ENCODE measurements around the gene NEXMIF.
"Not testable (repeated sequence)": the region's sequence is repeated elsewhere in the genome, so short reads cannot be mapped to it uniquely, and the experiment has no call there.

NEXMIF gene

GRCh38 chrX:74925225-74926088 is at the start of gene NEXMIF:
NEXMIF (minus strand) TSS chrX:74925452.
- peak within 1 kb of the TSS; percentile 52 to 60 for H3K4me3 ChIP-seq (ENCODE audit: low read depth in 1 of 2, low read length in 2 of 2)
- no peaks in the 10 kb centered on the region for H3K4me1 ChIP-seq (ENCODE audit: control insufficient read depth in 1 of 2, insufficient read depth in 2 of 2, low read length in 2 of 2)
- no peaks in the 10 kb centered on the region for H3K9me3 ChIP-seq (ENCODE audit: control insufficient read depth in 1 of 2, low read length in 2 of 2)
- no peak within 1 kb of the TSS for H3K9ac ChIP-seq (ENCODE audit: low read depth in 1 of 2, low read length in 2 of 2)
- H3K27me3 ChIP-seq (ENCODE audit: control insufficient read depth in 1 of 2, insufficient read depth in 2 of 2, low read length in 2 of 2): no peaks in the 10 kb centered on the region
- H3K27ac ChIP-seq (ENCODE audit: low read depth, low read length): no peak within 1 kb of the TSS
- H3K36me3 ChIP-seq (ENCODE audit: control insufficient read depth in 1 of 2, insufficient read depth in 2 of 2, low read length in 2 of 2): no peaks in the 10 kb centered on the region

GRCh38 chrX:74961962-74962361 is 36.7 kb upstream of the NEXMIF start:
- not testable (repeated sequence) for H3K27ac ChIP-seq (ENCODE audit: low read depth, low read length); H3K27me3 ChIP-seq (ENCODE audit: control insufficient read depth in 1 of 2, insufficient read depth in 2 of 2, low read length in 2 of 2); H3K9ac ChIP-seq (ENCODE audit: low read depth in 1 of 2, low read length in 2 of 2); H3K9me3 ChIP-seq (ENCODE audit: control insufficient read depth in 1 of 2, low read length in 2 of 2); H3K4me1 ChIP-seq (ENCODE audit: control insufficient read depth in 1 of 2, insufficient read depth in 2 of 2, low read length in 2 of 2); H3K36me3 ChIP-seq (ENCODE audit: control insufficient read depth in 1 of 2, insufficient read depth in 2 of 2, low read length in 2 of 2); H3K4me3 ChIP-seq (ENCODE audit: low read depth in 1 of 2, low read length in 2 of 2)

- H3K9me3 ChIP-seq (ENCODE audit: control insufficient read depth in 1 of 2, low read length in 2 of 2): no peaks in the 10 kb centered on the region
- no peak overlapping the region for H3K4me3 ChIP-seq (ENCODE audit: low read depth in 1 of 2, low read length in 2 of 2)
- H3K27ac ChIP-seq (ENCODE audit: low read depth, low read length): no peak overlapping the region
- no peaks in the 10 kb centered on the region for H3K4me1 ChIP-seq (ENCODE audit: control insufficient read depth in 1 of 2, insufficient read depth in 2 of 2, low read length in 2 of 2)
- no peak overlapping the region for H3K9ac ChIP-seq (ENCODE audit: low read depth in 1 of 2, low read length in 2 of 2)
- H3K27me3 ChIP-seq (ENCODE audit: control insufficient read depth in 1 of 2, insufficient read depth in 2 of 2, low read length in 2 of 2): no peaks in the 10 kb centered on the region
- no peaks in the 10 kb centered on the region for H3K36me3 ChIP-seq (ENCODE audit: control insufficient read depth in 1 of 2, insufficient read depth in 2 of 2, low read length in 2 of 2)
Measured at GRCh38 chrX:74949717-74950116, 24.5 kb upstream of the NEXMIF start.

- Histone ChIP-seq H3K4me3 (ENCODE audit: low read depth in 1 of 2, low read length in 2 of 2) (no peak overlapping the region), H3K27ac (ENCODE audit: low read depth, low read length) (no peak overlapping the region), H3K9ac (ENCODE audit: low read depth in 1 of 2, low read length in 2 of 2) (no peak overlapping the region), H3K36me3 (ENCODE audit: control insufficient read depth in 1 of 2, insufficient read depth in 2 of 2, low read length in 2 of 2) (no peaks in the 10 kb centered on the region), H3K9me3 (ENCODE audit: control insufficient read depth in 1 of 2, low read length in 2 of 2) (no peaks in the 10 kb centered on the region), H3K4me1 (ENCODE audit: control insufficient read depth in 1 of 2, insufficient read depth in 2 of 2, low read length in 2 of 2) (no peaks in the 10 kb centered on the region), H3K27me3 (ENCODE audit: control insufficient read depth in 1 of 2, insufficient read depth in 2 of 2, low read length in 2 of 2) (no peaks in the 10 kb centered on the region)
Measured at GRCh38 chrX:74940414-74940813, 15.2 kb upstream of the NEXMIF start.

- no peaks in the 10 kb centered on the region for H3K4me1 ChIP-seq (ENCODE audit: control insufficient read depth in 1 of 2, insufficient read depth in 2 of 2, low read length in 2 of 2)
- H3K9me3 ChIP-seq (ENCODE audit: control insufficient read depth in 1 of 2, low read length in 2 of 2): no peaks in the 10 kb centered on the region
- no peak overlapping the region for H3K9ac ChIP-seq (ENCODE audit: low read depth in 1 of 2, low read length in 2 of 2)
- H3K27me3 ChIP-seq (ENCODE audit: control insufficient read depth in 1 of 2, insufficient read depth in 2 of 2, low read length in 2 of 2): no peaks in the 10 kb centered on the region
- no peak overlapping the region for H3K27ac ChIP-seq (ENCODE audit: low read depth, low read length)
- H3K36me3 ChIP-seq (ENCODE audit: control insufficient read depth in 1 of 2, insufficient read depth in 2 of 2, low read length in 2 of 2): no peaks in the 10 kb centered on the region
- no peak overlapping the region for H3K4me3 ChIP-seq (ENCODE audit: low read depth in 1 of 2, low read length in 2 of 2)
Measured at GRCh38 chrX:74931214-74931613, 6.0 kb upstream of the NEXMIF start.

GRCh38 chrX:74924449-74925224 is 615 bp downstream of the NEXMIF start:
- Histone ChIP-seq H3K9ac (ENCODE audit: low read depth in 1 of 2, low read length in 2 of 2) (no peak overlapping the region), H3K27me3 (ENCODE audit: control insufficient read depth in 1 of 2, insufficient read depth in 2 of 2, low read length in 2 of 2) (no peaks in the 10 kb centered on the region), H3K4me3 (ENCODE audit: low read depth in 1 of 2, low read length in 2 of 2) (peak overlapping the region; percentile 52 to 60), H3K4me1 (ENCODE audit: control insufficient read depth in 1 of 2, insufficient read depth in 2 of 2, low read length in 2 of 2) (no peaks in the 10 kb centered on the region), H3K9me3 (ENCODE audit: control insufficient read depth in 1 of 2, low read length in 2 of 2) (no peaks in the 10 kb centered on the region), H3K36me3 (ENCODE audit: control insufficient read depth in 1 of 2, insufficient read depth in 2 of 2, low read length in 2 of 2) (no peaks in the 10 kb centered on the region), H3K27ac (ENCODE audit: low read depth, low read length) (no peak overlapping the region)

- Histone ChIP-seq H3K36me3 (ENCODE audit: control insufficient read depth in 1 of 2, insufficient read depth in 2 of 2, low read length in 2 of 2) (no peaks in the 10 kb centered on the region), H3K9ac (ENCODE audit: low read depth in 1 of 2, low read length in 2 of 2) (no peak overlapping the region), H3K27me3 (ENCODE audit: control insufficient read depth in 1 of 2, insufficient read depth in 2 of 2, low read length in 2 of 2) (no peaks in the 10 kb centered on the region), H3K4me3 (ENCODE audit: low read depth in 1 of 2, low read length in 2 of 2) (peak overlapping the region; percentile 52 to 60), H3K9me3 (ENCODE audit: control insufficient read depth in 1 of 2, low read length in 2 of 2) (no peaks in the 10 kb centered on the region), H3K4me1 (ENCODE audit: control insufficient read depth in 1 of 2, insufficient read depth in 2 of 2, low read length in 2 of 2) (no peaks in the 10 kb centered on the region), H3K27ac (ENCODE audit: low read depth, low read length) (no peak overlapping the region)
Measured at GRCh38 chrX:74923942-74924448, 1.3 kb downstream of the NEXMIF start.

GRCh38 chrX:74922922-74923543 is 2.2 kb downstream of the NEXMIF start:
- Histone ChIP-seq H3K9ac (ENCODE audit: low read depth in 1 of 2, low read length in 2 of 2) (no peak overlapping the region), H3K27me3 (ENCODE audit: control insufficient read depth in 1 of 2, insufficient read depth in 2 of 2, low read length in 2 of 2) (no peaks in the 10 kb centered on the region), H3K9me3 (ENCODE audit: control insufficient read depth in 1 of 2, low read length in 2 of 2) (no peaks in the 10 kb centered on the region), H3K27ac (ENCODE audit: low read depth, low read length) (no peak overlapping the region), H3K4me1 (ENCODE audit: control insufficient read depth in 1 of 2, insufficient read depth in 2 of 2, low read length in 2 of 2) (no peaks in the 10 kb centered on the region), H3K36me3 (ENCODE audit: control insufficient read depth in 1 of 2, insufficient read depth in 2 of 2, low read length in 2 of 2) (no peaks in the 10 kb centered on the region), H3K4me3 (ENCODE audit: low read depth in 1 of 2, low read length in 2 of 2) (no peak overlapping the region)

GRCh38 chrX:74911494-74911893 is 13.8 kb downstream of the NEXMIF start:
- Histone ChIP-seq H3K27me3 (ENCODE audit: control insufficient read depth in 1 of 2, insufficient read depth in 2 of 2, low read length in 2 of 2) (no peaks in the 10 kb centered on the region), H3K4me3 (ENCODE audit: low read depth in 1 of 2, low read length in 2 of 2) (no peak overlapping the region), H3K27ac (ENCODE audit: low read depth, low read length) (no peak overlapping the region), H3K9ac (ENCODE audit: low read depth in 1 of 2, low read length in 2 of 2) (no peak overlapping the region), H3K36me3 (ENCODE audit: control insufficient read depth in 1 of 2, insufficient read depth in 2 of 2, low read length in 2 of 2) (no peaks in the 10 kb centered on the region), H3K4me1 (ENCODE audit: control insufficient read depth in 1 of 2, insufficient read depth in 2 of 2, low read length in 2 of 2) (no peaks in the 10 kb centered on the region), H3K9me3 (ENCODE audit: control insufficient read depth in 1 of 2, low read length in 2 of 2) (no peaks in the 10 kb centered on the region)

- Histone ChIP-seq H3K36me3 (ENCODE audit: control insufficient read depth in 1 of 2, insufficient read depth in 2 of 2, low read length in 2 of 2) (no peaks in the 10 kb centered on the region), H3K4me1 (ENCODE audit: control insufficient read depth in 1 of 2, insufficient read depth in 2 of 2, low read length in 2 of 2) (no peaks in the 10 kb centered on the region), H3K9ac (ENCODE audit: low read depth in 1 of 2, low read length in 2 of 2) (no peak overlapping the region), H3K4me3 (ENCODE audit: low read depth in 1 of 2, low read length in 2 of 2) (no peak overlapping the region), H3K9me3 (ENCODE audit: control insufficient read depth in 1 of 2, low read length in 2 of 2) (no peaks in the 10 kb centered on the region), H3K27ac (ENCODE audit: low read depth, low read length) (no peak overlapping the region), H3K27me3 (ENCODE audit: control insufficient read depth in 1 of 2, insufficient read depth in 2 of 2, low read length in 2 of 2) (no peaks in the 10 kb centered on the region)
Measured at GRCh38 chrX:74906417-74906816, 18.8 kb downstream of the NEXMIF start.
